Astrocyte (in vitro differentiated cells and primary cell): ENCODE results near the gene SEC31A. TPM values are rescaled to one million over a fixed set of nuclear protein-coding genes. Genes with fewer than 3 reads are reported as not detected.

ENCODE experiments used
- DNase-seq: peaks from one replicate; pipeline ENCODE4 v3.0.0-alpha.2; 2010; ENCODE audit warnings: low read depth
- FAIRE-seq: peaks from 2 replicates; lab custom pipeline; 2011; peaks lifted over from hg19 to GRCh38; lab: Jason Lieb, UNC
- H2AFZ ChIP-seq: 2 replicates; pipeline ENCODE4 v1.6.0; 2012; ENCODE audit warnings: low read depth, low read length, inconsistent platforms
- H3K27ac ChIP-seq: 2 replicates; pipeline ENCODE4 v1.5.1; 2011; ENCODE audit warnings: low read depth, low read length, inconsistent platforms
- H3K27me3 ChIP-seq: 2 replicates; pipeline ENCODE4 v1.6.0; 2011; ENCODE audit warnings: low read length, inconsistent platforms; ENCODE audit not compliant: insufficient read depth
- H3K36me3 ChIP-seq: 2 replicates; pipeline ENCODE4 v1.5.1; 2011; ENCODE audit warnings: low read length, inconsistent platforms; ENCODE audit not compliant: insufficient read depth
- H3K4me1 ChIP-seq: 2 replicates; pipeline ENCODE4 v1.5.1; 2011; ENCODE audit warnings: low read length, inconsistent platforms; ENCODE audit not compliant: insufficient read depth
- H3K4me2 ChIP-seq: 2 replicates; pipeline ENCODE4 v1.6.0; 2012; ENCODE audit warnings: low read length, inconsistent platforms
- H3K4me3 ChIP-seq: 2 replicates; pipeline ENCODE4 v1.5.1; 2011; ENCODE audit warnings: low read depth, mild to moderate bottlenecking, low read length, inconsistent platforms; ENCODE audit not compliant: insufficient read depth
- H3K79me2 ChIP-seq: 2 replicates; pipeline ENCODE4 v1.6.0; 2012; ENCODE audit warnings: mild to moderate bottlenecking, low read length, inconsistent platforms; ENCODE audit not compliant: insufficient read depth
- H3K9ac ChIP-seq: 2 replicates; pipeline ENCODE4 v1.6.0; 2012; ENCODE audit warnings: mild to moderate bottlenecking, low read length, inconsistent platforms
- H3K9me3 ChIP-seq: 2 replicates; pipeline ENCODE4 v1.5.1; 2012; ENCODE audit warnings: low read depth, mild to moderate bottlenecking, low read length, inconsistent platforms; ENCODE audit not compliant: insufficient read depth
- H4K20me1 ChIP-seq: 2 replicates; pipeline ENCODE4 v1.6.0; 2012; ENCODE audit warnings: low read length, inconsistent platforms; ENCODE audit not compliant: insufficient read depth
- H3K27ac Mint-ChIP-seq: one replicate; pipeline ENCODE4 v1.8.0; 2021; ENCODE audit warnings: mild to moderate bottlenecking, mixed read lengths; ENCODE audit not compliant: unreplicated experiment
- H3K27me3 Mint-ChIP-seq: one replicate; pipeline ENCODE4 v1.8.0; 2021; ENCODE audit warnings: low read depth, mixed read lengths; ENCODE audit not compliant: unreplicated experiment
- H3K36me3 Mint-ChIP-seq: one replicate; pipeline ENCODE4 v1.8.0; 2021; ENCODE audit warnings: low read depth, mixed read lengths; ENCODE audit not compliant: unreplicated experiment
- H3K4me1 Mint-ChIP-seq: one replicate; pipeline ENCODE4 v1.8.0; 2021; ENCODE audit warnings: low read depth, mixed read lengths; ENCODE audit not compliant: unreplicated experiment
- H3K4me3 Mint-ChIP-seq: one replicate; pipeline ENCODE4 v1.8.0; 2021; ENCODE audit warnings: mild to moderate bottlenecking, moderate library complexity, mixed read lengths; ENCODE audit not compliant: unreplicated experiment
- H3K9me3 Mint-ChIP-seq: one replicate; pipeline ENCODE4 v1.8.0; 2021; ENCODE audit warnings: mild to moderate bottlenecking, mixed read lengths; ENCODE audit not compliant: unreplicated experiment
- CTCF ChIP-seq: IDR thresholded peaks from 2 replicates; pipeline ENCODE4 v1.5.1; 2011; ENCODE audit warnings: low read depth, mild to moderate bottlenecking, inconsistent platforms, low read length, moderate library complexity; ENCODE audit not compliant: insufficient read depth
- EZH2 ChIP-seq: IDR thresholded peaks from 2 replicates; pipeline ENCODE4 v1.6.1; 2012; ENCODE audit warnings: mild to moderate bottlenecking, low read length, inconsistent platforms; ENCODE audit not compliant: insufficient read depth
- total RNA-seq: library from RNA; stranded (reverse); gene quantifications from 2 replicates; pipeline ENCODE4 v1.2.1, GENCODE V29; 2021

Gene SEC31A
- total RNA-seq, 1 donor from 2014 or later, result 471 TPM

GRCh38 chr4:82901183-82901718 lies 10.3 kb upstream of the SEC31A start:
- no peak overlapping the region for H3K27ac Mint-ChIP-seq
- H3K9me3 Mint-ChIP-seq, result no peaks in the 10 kb centered on the region
- peaks cover 10% of the 10 kb centered on the region for H4K20me1 ChIP-seq
- H3K36me3 ChIP-seq, result peaks cover 3% of the 10 kb centered on the region
- H3K36me3 Mint-ChIP-seq, result no peaks in the 10 kb centered on the region
- peak overlapping the region; percentile 97 for H3K9ac ChIP-seq
- H3K27ac ChIP-seq, result peak overlapping the region; percentile 99
- peak; percentile 32 for FAIRE-seq
- no peak for DNase-seq
- no peaks in the 10 kb centered on the region for H3K9me3 ChIP-seq
- no peaks in the 10 kb centered on the region for H3K27me3 Mint-ChIP-seq
- peak overlapping the region; percentile 93 for H3K4me2 ChIP-seq
- peaks cover 49% of the 10 kb centered on the region for H3K79me2 ChIP-seq
- H3K4me3 Mint-ChIP-seq, result no peak overlapping the region
- TF ChIP-seq EZH2 (no peak), CTCF (no peak)
- H3K27me3 ChIP-seq, result no peaks in the 10 kb centered on the region
- peak overlapping the region; percentile 93 for H3K4me3 ChIP-seq
- peaks cover 10% of the 10 kb centered on the region for H3K4me1 Mint-ChIP-seq
- peak overlapping the region; percentile 83 for H2AFZ ChIP-seq
- peaks cover 22% of the 10 kb centered on the region for H3K4me1 ChIP-seq

GRCh38 chr4:82900411-82901182 lies 9.6 kb upstream of the SEC31A start, which contains the start of gene THAP9:
TSS of gene THAP9 (plus strand) at chr4:82900735. CDS start at chr4:82900803, 68 bp downstream.
- Mint-ChIP-seq H3K36me3 (no peaks in the 10 kb centered on the region), H3K27ac (no peak within 1 kb of the TSS), H3K4me1 (peaks cover 10% of the 10 kb centered on the region), H3K4me3 (no peak within 1 kb of the TSS), H3K27me3 (no peaks in the 10 kb centered on the region), H3K9me3 (no peaks in the 10 kb centered on the region)
- peak within 1 kb of the TSS; percentile 97 for H3K9ac ChIP-seq
- H3K27ac ChIP-seq, result peak within 1 kb of the TSS; percentile 99
- no peaks in the 10 kb centered on the region for H3K27me3 ChIP-seq
- H4K20me1 ChIP-seq, result peaks cover 10% of the 10 kb centered on the region
- peak within 1 kb of the TSS; percentile 83 for H2AFZ ChIP-seq
- DNase-seq, result peak; percentile 99
- no peaks in the 10 kb centered on the region for H3K9me3 ChIP-seq
- peak within 1 kb of the TSS; percentile 93 for H3K4me2 ChIP-seq
- peaks cover 20% of the 10 kb centered on the region for H3K4me1 ChIP-seq
- TF ChIP-seq CTCF (no peak), EZH2 (no peak)
- peak; percentile 75 for FAIRE-seq
- peaks cover 56% of the 10 kb centered on the region for H3K79me2 ChIP-seq
- H3K4me3 ChIP-seq, result peak within 1 kb of the TSS; percentile 93
- H3K36me3 ChIP-seq, result peaks cover 3% of the 10 kb centered on the region
